ENCODE results near the gene KRTAP5-5.

KRTAP5-5 gene

GRCh38 chr11:1622086-1622485, 7.5 kb upstream of the KRTAP5-5 start, which contains the start of gene KRTAP5-4:
Gene KRTAP5-4 (minus strand): TSS chr11:1622138. CDS start chr11:1622093, 45 bp downstream.
- ATAC-seq: no peak
- no peak for TF ChIP-seq POU6F1 (CRISPR knock-in tag; IDR thresholded peaks at IDR 0.05; ENCODE audit: borderline replicate concordance, low read depth)

GRCh38 chr11:1623716-1624115, 5.9 kb upstream of the KRTAP5-5 start:
- no peak for TF ChIP-seq TCF4 (CRISPR knock-in tag; IDR thresholded peaks at IDR 0.05; ENCODE audit: borderline replicate concordance)

GRCh38 chr11:1624621-1625020, 5.0 kb upstream of the KRTAP5-5 start:
- TF ChIP-seq ARNTL (CRISPR knock-in tag; IDR thresholded peaks at IDR 0.05; ENCODE audit: borderline replicate concordance, low read depth): no peak
- TF ChIP-seq GLIS3 (CRISPR knock-in tag; IDR thresholded peaks at IDR 0.05): no peak
- no peak for TF ChIP-seq CSDC2 (CRISPR knock-in tag; IDR thresholded peaks at IDR 0.05)
- no peak for TF ChIP-seq ZNF565 (CRISPR knock-in tag; conservative IDR thresholded peaks at IDR 0.05; ENCODE audit: low read depth)
- no peak for TF ChIP-seq CREB5 (CRISPR knock-in tag; IDR thresholded peaks at IDR 0.05; ENCODE audit: low read depth)
- no peak for TF ChIP-seq POU6F1 (CRISPR knock-in tag; IDR thresholded peaks at IDR 0.05; ENCODE audit: borderline replicate concordance, low read depth)
- TF ChIP-seq ZFP3 (CRISPR knock-in tag; IDR thresholded peaks at IDR 0.05): no peak
- TF ChIP-seq RARB (CRISPR knock-in tag; IDR thresholded peaks at IDR 0.05): no peak
- TF ChIP-seq PATZ1 (CRISPR knock-in tag; IDR thresholded peaks at IDR 0.05; ENCODE audit: borderline replicate concordance): no peak
- TF ChIP-seq PPARA (CRISPR knock-in tag; IDR thresholded peaks at IDR 0.05; ENCODE audit: borderline replicate concordance): no peak
- TF ChIP-seq TCF4 (CRISPR knock-in tag; IDR thresholded peaks at IDR 0.05; ENCODE audit: borderline replicate concordance): no peak
- no peak for ATAC-seq

More at GRCh38 chr11:1623716-1624115, 5.9 kb upstream of the KRTAP5-5 start:
- ATAC-seq: no peak

GRCh38 chr11:1625541-1625940, 4.0 kb upstream of the KRTAP5-5 start:
- TF ChIP-seq CREB5 (CRISPR knock-in tag; IDR thresholded peaks at IDR 0.05; ENCODE audit: low read depth) (no peak), PATZ1 (CRISPR knock-in tag; IDR thresholded peaks at IDR 0.05; ENCODE audit: borderline replicate concordance) (no peak), RARB (CRISPR knock-in tag; IDR thresholded peaks at IDR 0.05) (no peak), BACH2 (CRISPR knock-in tag; IDR thresholded peaks at IDR 0.05; ENCODE audit: borderline replicate concordance) (no peak), PPARA (CRISPR knock-in tag; IDR thresholded peaks at IDR 0.05; ENCODE audit: borderline replicate concordance) (no peak), TSHZ2 (CRISPR knock-in tag; IDR thresholded peaks at IDR 0.05) (no peak), CSDC2 (CRISPR knock-in tag; IDR thresholded peaks at IDR 0.05) (no peak), ZC3H10 (CRISPR knock-in tag; IDR thresholded peaks at IDR 0.05) (no peak), ZNF8 (CRISPR knock-in tag; IDR thresholded peaks at IDR 0.05) (no peak), GLIS3 (CRISPR knock-in tag; IDR thresholded peaks at IDR 0.05) (no peak), ISL1 (CRISPR knock-in tag; IDR thresholded peaks at IDR 0.05) (no peak), CSRNP3 (CRISPR knock-in tag; IDR thresholded peaks at IDR 0.05) (no peak), ARNTL (CRISPR knock-in tag; IDR thresholded peaks at IDR 0.05; ENCODE audit: borderline replicate concordance, low read depth) (no peak), ESRRG (CRISPR knock-in tag; IDR thresholded peaks at IDR 0.05) (no peak), POU6F1 (CRISPR knock-in tag; IDR thresholded peaks at IDR 0.05; ENCODE audit: borderline replicate concordance, low read depth) (no peak)
- no peak for ATAC-seq

Measured in SK-N-SH treated with all-trans-retinoic acid at 6 μM for 48 hours (cell line).